Activated CD8-positive, alpha-beta memory T cell treated with anti-CD3 and anti-CD28 coated beads for 4 hours (primary cell): Measurements from ENCODE around the gene GSTA2.
"Not testable (repeated sequence)": the region's sequence is repeated elsewhere in the genome, so short reads cannot be mapped to it uniquely, and the experiment has no call there.

Source experiments
- DNase-seq, 2 donors: peaks; one replicate each; pipeline ENCODE4 v3.0.0-alpha.2; 2020; ENCODE audit warnings: low read depth in 2 of 2

GSTA2 gene

GRCh38 chr6:52763322-52763916, at the start of gene GSTA2:
Gene GSTA2, minus strand, starts transcription at chr6:52763475. Its CDS starts 5,528 bp downstream, at chr6:52757947.
- DNase-seq, result not testable (repeated sequence)

GRCh38 chr6:52809777-52810176, 46.5 kb upstream of the GSTA2 start:
- DNase-seq, result not testable (repeated sequence)

- DNase-seq, result no peak
Measured at GRCh38 chr6:52808660-52809059, 45.4 kb upstream of the GSTA2 start.

- DNase-seq, result not testable (repeated sequence)
Measured at GRCh38 chr6:52803668-52804255, 40.5 kb upstream of the GSTA2 start, which contains the start of gene GSTA1. Gene GSTA1, minus strand, starts transcription at chr6:52803816. Its CDS starts 4,549 bp downstream, at chr6:52799267.

GRCh38 chr6:52802806-52803205, 39.5 kb upstream of the GSTA2 start:
- no peak for DNase-seq

GRCh38 chr6:52801188-52801841, 38.0 kb upstream of the GSTA2 start:
- DNase-seq, result no peak

GRCh38 chr6:52799272-52799671, 36.0 kb upstream of the GSTA2 start:
- not testable (repeated sequence) for DNase-seq

- DNase-seq, result not testable (repeated sequence)
Measured at GRCh38 chr6:52794366-52794765, 31.1 kb upstream of the GSTA2 start.

GRCh38 chr6:52790861-52791260, 27.6 kb upstream of the GSTA2 start:
- no peak for DNase-seq

- DNase-seq, result not testable (repeated sequence)
Measured at GRCh38 chr6:52789658-52790057, 26.4 kb upstream of the GSTA2 start.

- no peak for DNase-seq
Measured at GRCh38 chr6:52788478-52788877, 25.2 kb upstream of the GSTA2 start.

GRCh38 chr6:52787917-52788316, 24.6 kb upstream of the GSTA2 start:
- DNase-seq, result no peak

GRCh38 chr6:52786249-52786956, 23.1 kb upstream of the GSTA2 start:
- no peak for DNase-seq

GRCh38 chr6:52782696-52783274, 19.5 kb upstream of the GSTA2 start:
- DNase-seq, result not testable (repeated sequence)

GRCh38 chr6:52782209-52782608, 18.9 kb upstream of the GSTA2 start:
- not testable (repeated sequence) for DNase-seq

- no peak for DNase-seq
Measured at GRCh38 chr6:52779237-52779636, 16.0 kb upstream of the GSTA2 start.

GRCh38 chr6:52776711-52777351, 13.6 kb upstream of the GSTA2 start:
- DNase-seq, result not testable (repeated sequence)

GRCh38 chr6:52769399-52769798, 6.1 kb upstream of the GSTA2 start:
- DNase-seq, result not testable (repeated sequence)

GRCh38 chr6:52767658-52768057, 4.4 kb upstream of the GSTA2 start:
- DNase-seq, result not testable (repeated sequence)

GRCh38 chr6:52761673-52762491, 1.4 kb downstream of the GSTA2 start:
- not testable (repeated sequence) for DNase-seq
